Smooth muscle cell (in vitro differentiated cells): ENCODE measurements around the gene SCG3. TPM values are rescaled to one million over a fixed set of nuclear protein-coding genes. Genes with fewer than 3 reads are reported as not detected.

Source experiments
- DNase-seq: peaks from one replicate; lab custom pipeline; 2025; ENCODE audit not compliant: unreplicated experiment; lab: John Stamatoyannopoulos, UW
- H2AFZ ChIP-seq: fragments of 200-600 bp; sonication (generic); 2 replicates; pipeline ENCODE4 v1.6.0; 2016; ENCODE audit warnings: antibody characterized with exemption, low read depth, mild to moderate bottlenecking
- H3F3A ChIP-seq: fragments of 200-600 bp; sonication (generic); 2 replicates; pipeline ENCODE4 v1.6.0; 2017; ENCODE audit warnings: antibody characterized with exemption, low read depth
- H3K27ac ChIP-seq: fragments of 200-600 bp; sonication (generic); 2 replicates; pipeline ENCODE4 v1.5.1; 2016; ENCODE audit warnings: low read depth, mild to moderate bottlenecking
- H3K27me3 ChIP-seq: fragments of 200-600 bp; sonication (generic); 2 replicates; pipeline ENCODE4 v1.6.1; 2016; ENCODE audit warnings: low read depth, mild to moderate bottlenecking
- H3K36me3 ChIP-seq: fragments of 200-600 bp; sonication (generic); 2 replicates; pipeline ENCODE4 v1.5.1; 2016; ENCODE audit warnings: low read depth
- H3K4me1 ChIP-seq: fragments of 200-600 bp; sonication (generic); 2 replicates; pipeline ENCODE4 v1.5.1; 2016; ENCODE audit warnings: low read depth
- H3K4me2 ChIP-seq: fragments of 200-600 bp; sonication (generic); 2 replicates; pipeline ENCODE4 v1.6.0; 2016; ENCODE audit warnings: mild to moderate bottlenecking
- H3K4me3 ChIP-seq: fragments of 200-600 bp; sonication (generic); 2 replicates; pipeline ENCODE4 v1.5.1; 2016; ENCODE audit warnings: mild to moderate bottlenecking
- H3K79me2 ChIP-seq: fragments of 200-600 bp; sonication (generic); 2 replicates; pipeline ENCODE4 v1.6.0; 2016; ENCODE audit warnings: low read depth, mild to moderate bottlenecking
- H3K9ac ChIP-seq: fragments of 200-600 bp; sonication (generic); 2 replicates; pipeline ENCODE4 v1.6.0; 2016; ENCODE audit warnings: low read depth
- H3K9me3 ChIP-seq: fragments of 200-600 bp; sonication (generic); replicated peaks from 2 replicates; pipeline ENCODE4 v1.5.1; 2016; ENCODE audit warnings: low read depth
- H4K20me1 ChIP-seq: fragments of 200-600 bp; sonication (generic); 2 replicates; pipeline ENCODE4 v1.6.0; 2016; ENCODE audit warnings: low read depth
- WGBS: methylation state at CpG from one replicate; pipeline ENCODE4 v1.1.7; 2016; ENCODE audit warnings: low lambda C conversion rate; 5-methylcytosine and 5-hydroxymethylcytosine counted together
- polyA plus RNA-seq: library from polyadenylated mRNA; unstranded; fragments of >200 nt; fragmentation: Nextera tagmentation; extraction: Ambion mirVana; gene quantifications from 2 replicates; pipeline ENCODE4 v1.2.1, GENCODE V29; 2016
- total RNA-seq: library from RNA; depleted of rRNA; stranded (reverse); fragments of >200 nt; gene quantifications from 2 replicates; pipeline ENCODE4 v1.2.3, GENCODE V29; 2014
- TF ChIP-seq, protein P1 (sequence below): fragments of 200-600 bp; sonication (generic); IDR thresholded peaks from 2 replicates; pipeline ENCODE4 v1.5.1; 2017; ENCODE audit warnings: borderline replicate concordance, mild to moderate bottlenecking, antibody characterized with exemption; ENCODE audit not compliant: insufficient read depth, poor library complexity, severe bottlenecking

Gene SCG3
- total and polyA plus RNA-seq, 2 experiments from 2014 or later = not detected

DNA sequence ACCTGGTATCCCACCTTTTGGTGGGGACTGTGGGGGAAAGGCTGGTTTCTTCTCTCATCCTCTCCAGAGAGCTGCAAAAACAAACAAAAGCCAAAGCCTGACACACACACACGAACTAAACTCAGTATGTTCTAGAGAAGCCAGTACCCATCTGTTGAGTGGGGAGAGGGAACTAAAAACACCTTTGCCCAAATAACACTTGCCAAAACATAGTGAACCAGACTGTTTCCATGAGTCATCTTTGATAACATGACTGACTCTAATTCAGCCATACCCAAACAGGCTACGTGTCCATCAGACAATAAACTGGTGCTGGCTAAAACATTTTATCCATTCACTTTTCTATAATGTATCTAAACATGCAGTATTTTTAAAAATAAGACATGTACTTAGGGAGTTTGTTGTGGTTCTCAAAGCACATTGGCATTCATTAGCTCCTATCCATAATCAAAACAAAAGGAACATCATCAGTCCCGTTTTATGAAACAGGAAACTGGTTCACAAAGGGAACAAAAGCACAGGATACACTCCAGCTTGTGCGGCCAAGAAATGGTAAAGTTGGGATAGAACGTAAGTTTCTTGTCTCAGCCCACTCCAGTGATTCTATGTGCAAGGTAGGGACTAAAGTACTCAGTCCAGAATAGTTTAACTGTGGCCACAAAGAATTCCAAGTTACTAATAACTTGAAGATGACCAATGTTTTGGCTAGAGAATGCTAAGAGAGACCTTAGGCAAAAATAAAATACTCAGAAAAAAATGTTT lies 40.1 kb downstream of the SCG3 start:
- TF ChIP-seq, protein P1, sequence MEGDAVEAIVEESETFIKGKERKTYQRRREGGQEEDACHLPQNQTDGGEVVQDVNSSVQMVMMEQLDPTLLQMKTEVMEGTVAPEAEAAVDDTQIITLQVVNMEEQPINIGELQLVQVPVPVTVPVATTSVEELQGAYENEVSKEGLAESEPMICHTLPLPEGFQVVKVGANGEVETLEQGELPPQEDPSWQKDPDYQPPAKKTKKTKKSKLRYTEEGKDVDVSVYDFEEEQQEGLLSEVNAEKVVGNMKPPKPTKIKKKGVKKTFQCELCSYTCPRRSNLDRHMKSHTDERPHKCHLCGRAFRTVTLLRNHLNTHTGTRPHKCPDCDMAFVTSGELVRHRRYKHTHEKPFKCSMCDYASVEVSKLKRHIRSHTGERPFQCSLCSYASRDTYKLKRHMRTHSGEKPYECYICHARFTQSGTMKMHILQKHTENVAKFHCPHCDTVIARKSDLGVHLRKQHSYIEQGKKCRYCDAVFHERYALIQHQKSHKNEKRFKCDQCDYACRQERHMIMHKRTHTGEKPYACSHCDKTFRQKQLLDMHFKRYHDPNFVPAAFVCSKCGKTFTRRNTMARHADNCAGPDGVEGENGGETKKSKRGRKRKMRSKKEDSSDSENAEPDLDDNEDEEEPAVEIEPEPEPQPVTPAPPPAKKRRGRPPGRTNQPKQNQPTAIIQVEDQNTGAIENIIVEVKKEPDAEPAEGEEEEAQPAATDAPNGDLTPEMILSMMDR = no peak
- no peak for DNase-seq
- H3K27me3 ChIP-seq = no peaks in the 10 kb centered on the region
- H3K4me1 ChIP-seq = peaks cover 13% of the 10 kb centered on the region
- no peak overlapping the region for H3K9ac ChIP-seq
- peaks cover 13% of the 10 kb centered on the region for H3F3A ChIP-seq
- no peaks in the 10 kb centered on the region for H3K36me3 ChIP-seq
- no peak overlapping the region for H3K4me3 ChIP-seq
- no peaks in the 10 kb centered on the region for H3K79me2 ChIP-seq
- H2AFZ ChIP-seq = no peak overlapping the region
- no peaks in the 10 kb centered on the region for H4K20me1 ChIP-seq
- no peaks in the 10 kb centered on the region for H3K9me3 ChIP-seq
- peak overlapping the region; percentile 3 for H3K4me2 ChIP-seq
- WGBS = 59% methylated on average over 5 of the region's 5 CpGs
- no peak overlapping the region for H3K27ac ChIP-seq

DNA sequence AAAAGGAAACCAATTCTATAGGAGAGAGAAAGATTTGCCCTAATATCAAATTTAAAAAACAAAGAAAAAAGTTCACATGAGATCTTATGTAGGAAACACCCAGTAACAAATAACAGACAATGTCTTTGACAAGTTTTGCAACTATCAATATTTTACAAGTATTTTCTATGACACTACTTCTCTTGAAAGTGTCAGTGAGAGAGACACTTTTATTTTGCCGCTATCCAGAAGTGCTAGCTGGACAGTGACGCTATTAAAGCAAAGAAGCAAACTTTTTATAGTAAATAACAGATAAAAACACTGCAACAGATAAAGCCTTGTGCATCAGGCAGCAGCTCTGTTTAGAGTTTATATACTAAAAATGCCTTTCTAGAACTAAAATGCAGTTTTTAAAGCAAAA lies 42.9 kb downstream of the SCG3 start:
- Histone ChIP-seq H3K9me3 (no peaks in the 10 kb centered on the region), H4K20me1 (no peaks in the 10 kb centered on the region), H3K4me1 (peaks cover 21% of the 10 kb centered on the region), H2AFZ (no peak overlapping the region), H3K27me3 (no peaks in the 10 kb centered on the region), H3K4me2 (peak overlapping the region; percentile 40), H3K4me3 (no peak overlapping the region), H3K36me3 (no peaks in the 10 kb centered on the region), H3K27ac (no peak overlapping the region), H3F3A (peaks cover 26% of the 10 kb centered on the region), H3K9ac (no peak overlapping the region), H3K79me2 (no peaks in the 10 kb centered on the region)
- no peak for DNase-seq
- 14% methylated on average over 2 of the region's 2 CpGs for WGBS
- TF ChIP-seq, protein P1 = no peak

DNA sequence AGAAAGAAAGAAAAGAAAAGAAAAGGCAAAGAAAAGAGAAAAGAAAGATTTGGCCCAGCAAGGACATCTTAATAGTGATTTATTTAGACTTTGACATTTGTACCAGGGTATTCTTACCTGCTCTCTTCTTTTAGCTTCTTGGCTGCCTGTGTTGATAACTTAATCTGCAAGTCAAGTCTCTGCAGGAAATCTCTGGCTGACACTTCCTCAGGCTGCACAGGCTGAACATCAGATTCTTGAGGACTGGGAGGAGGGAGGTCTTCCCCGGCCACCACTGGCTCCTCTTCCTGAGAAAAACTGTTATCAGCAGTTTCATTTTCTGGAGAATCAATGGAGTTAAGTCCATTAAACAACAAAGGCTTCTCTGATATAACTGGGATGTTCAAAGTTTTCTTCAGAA lies 43.4 kb downstream of the SCG3 start:
- no peaks in the 10 kb centered on the region for H4K20me1 ChIP-seq
- no peak for DNase-seq
- no peak overlapping the region for H3K4me3 ChIP-seq
- H3K9me3 ChIP-seq = no peaks in the 10 kb centered on the region
- TF ChIP-seq, protein P1 = no peak
- H3K27ac ChIP-seq = peak overlapping the region; percentile 10
- no peak overlapping the region for H3K9ac ChIP-seq
- H3K4me1 ChIP-seq = peaks cover 21% of the 10 kb centered on the region
- peaks cover 26% of the 10 kb centered on the region for H3F3A ChIP-seq
- no peak overlapping the region for H2AFZ ChIP-seq
- peak overlapping the region; percentile 40 for H3K4me2 ChIP-seq
- H3K79me2 ChIP-seq = no peaks in the 10 kb centered on the region
- no peaks in the 10 kb centered on the region for H3K27me3 ChIP-seq
- no peaks in the 10 kb centered on the region for H3K36me3 ChIP-seq
- 11% methylated on average over 1 of the region's 1 CpG for WGBS
